Brain pericyte (primary cell): ENCODE data around the gene KCND2.

Source experiments
- DNase-seq: peaks from one replicate; pipeline ENCODE4 v3.0.0-alpha.2; 2012; ENCODE audit warnings: low read depth, low spot score

Gene KCND2

GRCh38 chr7:120412139-120413050, 139.4 kb downstream of the KCND2 start:
- no peak for DNase-seq

- DNase-seq = no peak
These were observed 140.2 kb downstream of the KCND2 start for GRCh38 chr7:120413164-120413563.

DNA sequence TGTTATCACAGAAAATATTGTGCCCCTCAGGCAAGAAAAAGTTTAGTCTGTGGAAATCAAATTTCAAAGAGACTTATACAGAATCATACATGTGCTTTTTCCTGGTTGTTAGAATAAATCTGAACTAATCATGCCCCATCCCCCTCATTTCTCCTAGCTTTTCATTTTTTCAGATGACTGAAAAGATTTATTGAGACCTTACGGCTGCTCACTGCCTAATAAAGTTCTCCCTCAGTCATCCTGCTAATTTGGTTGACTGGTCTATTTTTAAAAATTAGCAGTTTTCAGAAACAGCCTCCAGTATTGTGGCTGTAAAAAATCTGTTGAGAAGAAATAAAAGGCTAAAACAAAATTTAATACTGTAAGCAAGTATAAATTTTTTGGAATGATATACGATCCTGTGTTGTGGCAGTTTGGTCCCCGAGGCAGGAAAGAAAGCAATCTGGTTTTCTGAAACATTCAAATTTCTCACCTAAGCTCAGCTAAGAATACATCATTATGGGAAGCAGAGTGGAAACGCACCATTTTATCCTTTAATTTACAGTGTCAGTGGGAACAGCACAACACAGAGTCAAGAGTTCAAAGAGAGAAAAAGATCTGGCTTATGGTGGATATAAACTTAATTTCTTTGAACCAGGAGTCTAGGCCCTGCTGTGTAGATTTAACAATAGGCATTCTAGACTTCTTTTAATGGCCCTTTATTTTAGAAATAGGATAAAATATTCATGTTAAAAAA, 144.4 kb downstream of the KCND2 start:
- no peak for DNase-seq

DNA sequence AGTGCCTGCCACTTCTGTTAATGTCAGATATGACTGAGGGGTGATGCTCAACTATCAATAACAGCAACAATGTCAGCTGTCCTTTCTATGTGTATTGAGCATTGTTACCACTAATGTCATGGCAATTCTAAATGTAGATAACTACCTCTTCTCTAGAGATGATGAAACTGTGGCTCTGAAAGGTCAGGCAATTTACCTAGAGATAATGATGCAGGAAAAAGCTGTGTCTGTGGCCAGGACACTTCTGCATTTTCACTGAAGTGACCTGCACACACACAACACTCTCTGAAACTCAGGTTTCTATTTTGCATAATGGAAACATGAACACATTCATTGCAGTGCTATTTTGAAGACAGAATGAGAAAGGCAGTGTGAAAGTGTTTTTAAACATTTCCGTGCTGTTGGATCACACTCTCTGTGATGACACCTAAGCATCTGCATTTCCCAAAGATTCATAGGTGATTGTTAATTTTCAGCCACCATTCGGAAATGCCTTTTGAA, 148.2 kb downstream of the KCND2 start:
- DNase-seq = no peak

DNA sequence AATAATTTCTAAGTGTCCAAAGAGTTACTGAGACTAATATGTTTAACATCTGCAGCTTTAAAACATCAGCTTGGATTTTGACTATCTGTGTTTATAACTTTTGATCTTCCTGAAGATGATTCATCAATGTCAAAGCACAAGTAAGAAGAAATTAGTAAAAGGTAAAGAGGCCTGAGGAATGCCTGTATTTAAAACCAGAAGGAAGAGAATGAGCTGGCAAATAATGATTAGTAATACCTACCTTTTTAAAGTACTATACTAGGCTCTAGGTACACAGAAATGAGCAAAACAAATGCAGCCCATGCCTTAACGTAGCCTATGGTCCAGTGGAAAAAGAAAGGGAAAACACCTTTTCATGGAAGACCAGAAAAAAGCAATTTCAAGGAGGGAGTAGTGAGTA, 158.0 kb downstream of the KCND2 start:
- no peak for DNase-seq

DNA sequence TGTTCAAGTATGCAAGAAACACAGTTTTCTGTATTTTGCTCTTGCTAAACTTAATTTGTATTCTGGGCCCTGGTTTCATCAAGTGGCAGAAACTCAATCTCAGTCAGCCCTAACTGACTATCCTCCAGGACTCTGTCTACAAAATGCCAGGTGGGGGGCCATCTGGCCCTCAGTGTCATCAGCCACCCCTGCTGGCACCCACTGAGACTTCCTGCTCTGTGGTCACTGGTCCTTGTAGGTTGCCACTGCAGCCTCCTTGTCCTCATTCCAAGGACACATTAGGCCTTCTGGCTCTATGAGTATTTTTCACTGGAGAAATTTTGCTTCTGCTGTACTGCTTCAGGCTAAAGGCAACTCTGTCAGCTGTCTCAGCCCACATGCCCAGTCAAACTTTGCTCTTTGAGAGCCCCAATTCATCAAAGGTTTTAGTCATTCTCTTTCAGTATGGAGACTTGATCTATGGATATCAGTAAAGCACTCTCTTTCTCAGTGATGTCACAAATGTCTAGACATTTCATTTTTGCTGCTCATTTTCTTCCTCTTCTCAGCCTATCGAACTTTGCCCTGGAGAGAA, 163.6 kb downstream of the KCND2 start:
- no peak for DNase-seq

DNA sequence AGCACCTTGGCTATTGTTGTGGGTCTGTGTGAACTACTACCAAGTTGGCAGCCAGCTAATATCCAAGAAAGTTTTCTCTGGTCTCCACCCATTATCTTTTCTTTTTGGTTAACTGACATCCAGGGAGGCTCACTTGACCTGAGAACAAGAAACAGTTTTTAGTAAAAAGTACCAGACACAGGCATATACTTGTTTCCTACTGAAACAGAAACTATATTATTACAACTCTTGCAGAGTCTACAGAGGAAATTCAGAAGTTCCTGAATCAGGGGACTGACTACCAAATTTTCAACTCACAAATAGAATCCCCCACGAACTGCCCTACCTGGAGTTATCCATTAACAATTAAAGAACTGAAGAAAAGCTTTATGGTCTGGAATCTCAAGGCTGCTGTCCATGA, 168.9 kb downstream of the KCND2 start:
- DNase-seq = no peak

- no peak for DNase-seq
These were observed 169.9 kb downstream of the KCND2 start for GRCh38 chr7:120442838-120443237.

DNA sequence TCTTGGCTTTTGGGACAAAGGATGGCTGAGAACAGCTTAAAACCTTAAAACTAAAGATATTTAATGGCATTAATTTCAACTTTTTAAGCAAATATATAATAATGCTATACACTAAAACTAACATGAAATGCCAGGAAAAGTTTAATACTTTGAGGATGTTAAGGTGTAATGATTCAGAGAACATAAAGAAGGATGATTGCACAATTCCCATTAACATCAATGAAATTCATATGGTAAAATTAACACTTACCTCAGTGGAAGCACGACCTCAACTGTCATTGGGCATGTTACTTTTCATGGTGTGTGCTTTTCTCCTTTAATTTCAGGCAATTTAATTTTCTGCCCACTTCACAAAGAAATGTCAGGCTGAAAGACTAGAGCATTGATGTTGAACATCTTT, 171.7 kb downstream of the KCND2 start:
- no peak for DNase-seq

DNA sequence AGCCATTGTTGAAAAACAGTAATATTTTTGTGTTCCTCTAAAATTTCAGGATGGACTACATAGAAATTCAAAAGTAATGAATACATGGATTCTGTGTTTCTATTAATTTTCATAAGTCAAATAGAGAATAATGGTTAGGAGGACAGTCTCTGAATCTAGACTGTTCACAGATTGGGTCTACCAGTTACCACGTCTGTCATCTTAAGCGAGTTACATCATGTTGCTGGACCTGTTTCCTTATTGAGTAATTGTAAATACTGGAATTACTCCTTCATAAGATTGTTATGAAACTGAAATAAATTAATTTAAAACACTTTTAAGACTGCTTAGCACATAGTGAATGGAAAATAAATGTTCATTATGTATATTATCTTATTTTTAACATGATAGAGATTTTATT, 172.3 kb downstream of the KCND2 start:
- no peak for DNase-seq

GRCh38 chr7:120452665-120453064, 179.7 kb downstream of the KCND2 start:
- DNase-seq = no peak

GRCh38 chr7:120456699-120457098, 183.7 kb downstream of the KCND2 start:
- no peak for DNase-seq

DNA sequence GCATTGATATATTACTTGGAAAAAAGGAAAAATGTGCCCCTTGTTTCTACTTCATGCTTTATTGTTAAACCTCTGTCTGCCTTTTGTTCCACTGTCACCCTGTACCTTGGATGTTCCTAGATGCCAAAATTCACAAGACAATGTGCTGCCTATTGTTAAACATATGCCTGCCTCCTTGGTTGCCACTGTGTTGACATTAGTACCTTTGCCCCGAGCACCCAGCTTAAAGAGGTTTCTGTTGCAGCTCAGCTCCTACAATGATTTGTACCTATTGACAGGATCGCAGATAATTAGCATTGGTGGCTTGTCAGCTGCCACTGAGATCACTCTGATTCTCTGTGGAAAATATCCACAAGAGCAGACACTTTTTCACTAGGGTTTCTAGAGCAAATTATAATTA, 188.0 kb downstream of the KCND2 start:
- DNase-seq = no peak

DNA sequence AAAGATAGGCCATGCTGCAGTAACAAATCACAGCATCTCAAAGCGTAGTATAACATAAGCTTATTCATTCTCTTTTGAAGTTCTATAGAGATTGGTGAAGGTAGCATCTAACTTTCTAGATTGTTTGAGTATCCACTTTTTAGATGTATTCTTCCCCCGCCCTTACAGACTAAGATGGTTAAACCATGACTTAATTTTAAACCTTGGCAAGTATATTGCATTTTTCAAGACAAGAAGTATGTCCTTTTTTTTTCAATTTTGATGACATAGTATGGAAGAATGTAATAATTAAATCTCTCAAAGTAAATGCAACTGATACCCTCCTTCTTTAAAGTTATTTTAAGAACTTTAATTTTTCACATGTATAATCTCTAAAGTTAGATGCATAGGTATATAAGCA, 190.0 kb downstream of the KCND2 start:
- DNase-seq = no peak

DNA sequence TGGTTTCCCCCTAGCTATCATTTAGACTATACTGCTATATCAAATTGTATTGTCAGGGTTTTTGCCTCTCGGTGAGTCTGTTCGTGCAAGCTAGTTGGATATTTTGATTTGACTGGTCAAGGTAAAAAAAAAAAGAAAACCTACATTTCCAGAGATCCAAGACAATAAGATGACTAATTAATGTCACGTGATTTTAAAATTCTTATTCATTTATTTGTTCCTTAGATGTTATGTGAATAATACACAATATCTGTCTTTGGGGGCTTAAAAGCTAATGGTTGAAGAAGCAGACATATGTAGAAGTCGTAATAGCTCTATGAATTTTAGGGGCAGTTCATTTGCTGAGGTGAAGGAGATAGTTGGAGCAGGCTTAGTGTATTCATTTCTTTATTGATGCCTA, 191.1 kb downstream of the KCND2 start:
- DNase-seq = no peak

- DNase-seq = no peak
These were observed 194.7 kb downstream of the KCND2 start for GRCh38 chr7:120467676-120468075.

GRCh38 chr7:120468611-120469010, 195.6 kb downstream of the KCND2 start:
- DNase-seq = no peak

GRCh38 chr7:120472892-120473291, 199.9 kb downstream of the KCND2 start:
- DNase-seq = no peak

GRCh38 chr7:120473352-120473751, 200.4 kb downstream of the KCND2 start:
- DNase-seq = no peak

GRCh38 chr7:120475994-120476393, 203.0 kb downstream of the KCND2 start:
- no peak for DNase-seq

- DNase-seq = no peak
These were observed 207.5 kb downstream of the KCND2 start for GRCh38 chr7:120480472-120480871.

- DNase-seq = no peak
These were observed 208.0 kb downstream of the KCND2 start for GRCh38 chr7:120480930-120481329.
